Activated gamma-delta T cell treated with anti-CD3 and anti-CD28 coated beads, Interleukin-2, amount 50 U/mL, for 16 hours (primary cell): Measurements from ENCODE around the gene PLAAT3.
"Not testable (repeated sequence)": the region's sequence is repeated elsewhere in the genome, so short reads cannot be mapped to it uniquely, and the experiment has no call there.

Experiments used
- DNase-seq: peaks from one replicate; pipeline ENCODE4 v3.0.0-alpha.2; 2020; ENCODE audit warnings: low read depth

PLAAT3 gene

GRCh38 chr11:63537293-63538101, 76.7 kb downstream of the PLAAT3 start:
- DNase-seq = no peak

GRCh38 chr11:63536669-63537292, 77.5 kb downstream of the PLAAT3 start, which contains the start of gene PLAAT4:
TSS of gene PLAAT4 (plus strand) at chr11:63536808. CDS start at chr11:63536869, 61 bp downstream.
- no peak for DNase-seq

GRCh38 chr11:63535734-63536133, 78.5 kb downstream of the PLAAT3 start:
- DNase-seq = peak; percentile 37

- no peak for DNase-seq
Measured at GRCh38 chr11:63534895-63535461, 79.3 kb downstream of the PLAAT3 start.

DNA sequence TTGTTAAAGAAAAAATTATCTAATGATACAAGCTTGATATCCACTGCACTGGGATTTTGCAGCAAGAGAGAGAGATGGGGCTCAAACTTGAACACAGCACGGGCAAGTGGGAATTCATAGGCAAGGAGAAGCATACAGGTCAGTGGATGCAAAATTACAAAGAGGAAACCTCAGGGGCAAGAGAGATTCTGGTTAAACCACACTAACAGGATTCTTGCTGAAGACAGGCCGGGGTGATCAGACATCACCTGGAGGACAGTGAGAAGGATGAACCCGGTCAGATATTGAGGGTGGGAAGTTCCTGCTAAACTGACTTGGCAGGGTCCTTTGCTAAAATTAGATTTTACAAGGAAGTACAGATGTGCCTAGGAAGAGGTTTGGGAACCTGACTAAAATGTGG, 80.2 kb downstream of the PLAAT3 start:
- DNase-seq = no peak

- DNase-seq = no peak
Measured at GRCh38 chr11:63532799-63533475, 81.3 kb downstream of the PLAAT3 start.

DNA sequence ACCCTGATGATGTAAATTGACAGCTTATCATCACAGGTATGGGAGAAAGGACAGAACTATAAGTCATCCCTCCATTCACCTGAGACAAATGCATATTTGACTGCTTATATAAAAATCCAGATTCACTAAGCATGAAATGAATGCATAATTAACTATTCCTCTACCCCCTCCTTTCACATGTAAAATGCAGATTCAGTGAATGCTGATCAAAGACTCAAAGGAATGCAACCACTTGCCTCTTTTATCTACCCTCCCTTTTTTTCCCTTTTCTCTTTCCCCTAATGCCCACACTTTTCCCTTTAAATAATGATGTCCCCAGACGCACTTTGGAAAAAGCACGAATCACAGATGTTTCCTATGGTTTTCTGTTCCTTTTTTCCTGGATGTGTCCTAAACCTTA, 82.1 kb downstream of the PLAAT3 start:
- no peak for DNase-seq

GRCh38 chr11:63531074-63531792, 83.0 kb downstream of the PLAAT3 start:
- peak; percentile 41 for DNase-seq

- DNase-seq = no peak
Measured at GRCh38 chr11:63530021-63530420, 84.2 kb downstream of the PLAAT3 start.

- not testable (repeated sequence) for DNase-seq
Measured at GRCh38 chr11:63529373-63529772, 84.9 kb downstream of the PLAAT3 start.

GRCh38 chr11:63528729-63529278, 85.4 kb downstream of the PLAAT3 start:
- not testable (repeated sequence) for DNase-seq

DNA sequence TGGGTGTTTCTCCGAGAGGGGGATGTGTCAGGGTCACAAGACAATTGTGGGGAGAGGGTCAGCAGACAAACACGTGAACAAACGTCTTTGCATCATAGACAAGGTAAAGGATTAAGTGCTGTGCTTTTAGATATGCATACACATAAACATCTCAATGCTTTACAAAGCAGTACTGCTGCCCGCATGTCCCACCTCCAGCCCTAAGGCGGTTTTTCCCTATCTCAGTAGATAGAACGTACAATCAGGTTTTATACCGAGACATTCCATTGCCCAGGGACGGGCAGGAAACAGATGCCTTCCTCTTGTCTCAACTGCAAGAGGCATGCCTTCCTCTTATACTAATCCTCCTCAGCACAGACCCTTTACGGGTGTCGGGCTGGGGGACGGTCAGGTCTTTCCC, 86.1 kb downstream of the PLAAT3 start:
- DNase-seq = not testable (repeated sequence)

GRCh38 chr11:63527667-63528066, 86.6 kb downstream of the PLAAT3 start:
- no peak for DNase-seq
